ENCODE measurements around the gene SUGP1.

- TF ChIP-seq CTCF (IDR thresholded peaks at IDR 0.05) (no peak), POLR2A (IDR thresholded peaks at IDR 0.05) (no peak)
These were observed 46.2 kb downstream of the SUGP1 start for GRCh38 chr19:19274146-19274545.
